Activated B cell treated with CpG ODN at 0.5 μM for 24 hours (primary cell): Measurements from ENCODE around the gene IRF8. TPM values are rescaled to one million over a fixed set of nuclear protein-coding genes. Genes with fewer than 3 reads are reported as not detected.

Experiments used
- ATAC-seq: fragments of 200-7000 bp; cut with Tn5 transposase; one replicate; pipeline ENCODE4 v1.10.0; 2021; ENCODE audit warnings: low read depth, mild to moderate bottlenecking, moderate library complexity
- CTCF ChIA-PET: fragments of 350-600 bp; sonication (Branson Sonifier 250); formaldehyde crosslinking; loops from one replicate; lab custom pipeline; 2021; ENCODE audit warnings: antibody characterized with exemption; lab: Charles Lee
- POLR2A ChIA-PET: fragments of 350-600 bp; sonication (Branson Sonifier 250); formaldehyde crosslinking; loops from one replicate; lab custom pipeline; 2021; ENCODE audit warnings: antibody characterized with exemption; lab: Charles Lee
- DNase-seq: peaks from one replicate; pipeline ENCODE4 v3.0.0; 2022
- H3K27ac Mint-ChIP-seq: one replicate; pipeline ENCODE4 v1.8.0; 2020; ENCODE audit warnings: mixed read lengths
- H3K27me3 Mint-ChIP-seq: one replicate; pipeline ENCODE4 v1.8.0; 2021; ENCODE audit warnings: mixed read lengths
- H3K36me3 Mint-ChIP-seq: one replicate; pipeline ENCODE4 v1.8.0; 2021; ENCODE audit warnings: low read depth, mixed read lengths
- H3K4me1 Mint-ChIP-seq: one replicate; pipeline ENCODE4 v1.8.0; 2021; ENCODE audit warnings: mixed read lengths
- H3K4me3 Mint-ChIP-seq: one replicate; pipeline ENCODE4 v1.8.0; 2020; ENCODE audit warnings: mild to moderate bottlenecking, mixed read lengths
- H3K9me3 Mint-ChIP-seq: one replicate; pipeline ENCODE4 v1.8.0; 2020; ENCODE audit warnings: mixed read lengths
- intact Hi-C: fragments of 100-400 bp; cut with micrococcal nuclease; formaldehyde crosslinking; loops from one replicate; pipeline ENCODE4 v1.15.1; 2024
- total RNA-seq: library from RNA; stranded (reverse); gene quantifications from 2 replicates; pipeline ENCODE4 v1.2.3, GENCODE V29; 2022
- TF ChIP-seq, protein P1 (sequence below): fragments of 200-600 bp; IDR thresholded peaks from one replicate; pipeline ENCODE4 v1.8.0; 2022; ENCODE audit warnings: antibody characterized with exemption, mild to moderate bottlenecking

IRF8 gene
- total RNA-seq, 1 donor from 2014 or later: 248 TPM

DNA sequence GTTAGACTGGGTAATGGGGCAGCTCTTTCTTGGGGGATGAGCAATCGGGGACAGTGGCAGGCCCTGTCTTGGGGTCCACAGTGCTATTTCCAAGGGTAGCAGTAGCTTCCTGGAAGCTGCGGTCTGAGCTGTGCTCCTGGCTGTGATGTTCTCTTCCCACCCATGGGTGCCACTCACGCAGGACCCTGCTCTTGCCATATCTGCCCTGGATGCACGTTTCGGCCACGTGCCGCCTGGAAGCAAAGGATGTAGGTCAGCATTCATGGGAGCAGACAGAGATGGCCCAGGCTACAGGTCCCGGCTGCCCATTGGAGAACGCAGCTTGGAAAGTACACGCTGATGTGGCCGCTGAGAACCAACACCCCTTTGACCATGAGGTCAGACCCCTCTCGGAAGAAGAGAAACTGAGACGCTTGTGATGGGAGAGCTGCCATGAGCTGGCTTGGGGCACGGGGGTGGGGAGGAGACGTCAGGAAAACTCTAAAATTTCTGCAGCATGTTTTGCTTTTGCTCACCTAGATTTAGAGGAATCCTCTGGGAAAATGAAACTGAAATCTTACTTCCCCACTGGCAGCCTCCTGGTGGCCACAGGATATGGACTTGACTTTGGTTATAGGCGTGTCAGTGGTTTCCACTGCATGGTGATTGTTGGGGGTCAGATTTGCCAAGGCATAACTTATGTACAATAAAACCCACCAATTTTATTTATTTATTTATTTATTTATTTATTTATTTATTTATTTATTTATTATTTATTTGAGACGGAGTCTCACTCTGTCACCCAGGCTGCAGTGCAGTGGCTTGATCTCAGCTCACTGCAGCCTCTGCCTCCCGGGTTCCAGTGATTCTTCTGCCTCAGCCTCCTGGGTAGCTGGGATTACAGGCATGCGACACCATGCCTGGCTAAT is 36.2 kb upstream of the IRF8 start:
- Mint-ChIP-seq H3K9me3 (no peaks in the 10 kb centered on the region), H3K4me1 (peaks cover 49% of the 10 kb centered on the region), H3K27me3 (no peaks in the 10 kb centered on the region), H3K4me3 (no peak overlapping the region), H3K36me3 (no peaks in the 10 kb centered on the region), H3K27ac (peak overlapping the region; percentile 41)
- CTCF ChIA-PET: interaction anchor here (0.8 kb wide), 1 partner anchor 41 kb away, joined by 3 read pairs; no protein-coding TSS in a partner anchor
- POLR2A ChIA-PET: interaction anchor here (0.6 to 0.7 kb wide), 3 partner anchors 9 to 125 kb away, joined by 4 to 7 read pairs (median 6); no protein-coding TSS in a partner anchor
- ATAC-seq: no peak
- intact Hi-C loops: no loop called here
- DNase-seq: no peak
- TF ChIP-seq, protein P1, sequence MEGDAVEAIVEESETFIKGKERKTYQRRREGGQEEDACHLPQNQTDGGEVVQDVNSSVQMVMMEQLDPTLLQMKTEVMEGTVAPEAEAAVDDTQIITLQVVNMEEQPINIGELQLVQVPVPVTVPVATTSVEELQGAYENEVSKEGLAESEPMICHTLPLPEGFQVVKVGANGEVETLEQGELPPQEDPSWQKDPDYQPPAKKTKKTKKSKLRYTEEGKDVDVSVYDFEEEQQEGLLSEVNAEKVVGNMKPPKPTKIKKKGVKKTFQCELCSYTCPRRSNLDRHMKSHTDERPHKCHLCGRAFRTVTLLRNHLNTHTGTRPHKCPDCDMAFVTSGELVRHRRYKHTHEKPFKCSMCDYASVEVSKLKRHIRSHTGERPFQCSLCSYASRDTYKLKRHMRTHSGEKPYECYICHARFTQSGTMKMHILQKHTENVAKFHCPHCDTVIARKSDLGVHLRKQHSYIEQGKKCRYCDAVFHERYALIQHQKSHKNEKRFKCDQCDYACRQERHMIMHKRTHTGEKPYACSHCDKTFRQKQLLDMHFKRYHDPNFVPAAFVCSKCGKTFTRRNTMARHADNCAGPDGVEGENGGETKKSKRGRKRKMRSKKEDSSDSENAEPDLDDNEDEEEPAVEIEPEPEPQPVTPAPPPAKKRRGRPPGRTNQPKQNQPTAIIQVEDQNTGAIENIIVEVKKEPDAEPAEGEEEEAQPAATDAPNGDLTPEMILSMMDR: no peak

DNA sequence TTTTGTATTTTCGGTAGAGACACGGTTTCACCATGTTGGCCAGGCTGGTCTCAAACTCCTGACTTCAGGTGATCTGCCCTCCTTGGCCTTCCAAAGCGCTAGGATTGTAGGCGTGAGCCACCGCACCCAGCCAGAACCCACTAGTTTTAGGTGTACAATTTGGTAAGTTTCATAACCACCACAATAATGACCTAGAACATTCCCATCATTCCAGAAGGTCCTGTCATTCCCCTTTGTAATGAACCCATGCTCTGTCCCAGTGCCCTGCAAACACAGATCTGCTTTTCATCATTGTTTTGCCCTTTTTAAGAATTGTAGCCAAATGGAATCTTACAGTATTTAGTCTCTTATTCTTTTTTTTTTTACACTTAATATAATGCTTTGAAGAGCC is 35.6 kb upstream of the IRF8 start:
- Mint-ChIP-seq H3K9me3 (no peaks in the 10 kb centered on the region), H3K27ac (no peak overlapping the region), H3K27me3 (no peaks in the 10 kb centered on the region), H3K4me3 (no peak overlapping the region), H3K36me3 (no peaks in the 10 kb centered on the region), H3K4me1 (peaks cover 54% of the 10 kb centered on the region)
- ChIA-PET CTCF (no interaction called here), POLR2A (interaction anchor here (0.6 kb wide), 1 partner anchor 10 kb away, joined by 4 read pairs; no protein-coding TSS in a partner anchor)
- ATAC-seq (no peak), DNase-seq (no peak)
- TF ChIP-seq, protein P1: no peak
- intact Hi-C loops: no loop called here

DNA sequence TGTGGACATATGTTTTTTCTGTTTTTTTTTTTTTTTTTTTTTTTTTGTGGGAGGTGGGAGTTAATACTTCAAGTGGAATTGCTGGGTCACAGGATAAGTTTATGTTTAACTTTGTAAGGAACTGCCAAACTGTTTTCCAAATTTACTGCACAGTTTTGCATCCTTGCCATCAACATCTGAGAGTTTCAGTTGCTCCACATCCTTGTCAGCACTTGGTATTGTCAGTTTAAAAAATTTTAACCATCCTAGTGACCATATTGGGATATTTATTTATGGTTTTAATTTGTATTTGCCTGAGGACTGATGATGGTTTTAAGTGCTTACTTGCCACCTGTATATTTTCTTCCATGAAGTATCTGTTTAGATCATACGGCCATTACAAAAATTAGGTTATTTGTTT is 34.0 kb upstream of the IRF8 start:
- TF ChIP-seq, protein P1: no peak
- no peak for DNase-seq
- H3K27ac Mint-ChIP-seq: no peak overlapping the region
- no peaks in the 10 kb centered on the region for H3K27me3 Mint-ChIP-seq
- intact Hi-C loops: no loop called here
- no peak overlapping the region for H3K4me3 Mint-ChIP-seq
- ChIA-PET POLR2A (interaction anchor here (6.1 kb wide), 1 partner anchor 37 kb away, joined by 54 read pairs; the partner anchor contains the start of gene IRF8), CTCF (no interaction called here)
- peaks cover 56% of the 10 kb centered on the region for H3K4me1 Mint-ChIP-seq
- H3K36me3 Mint-ChIP-seq: no peaks in the 10 kb centered on the region
- no peak for ATAC-seq
- no peaks in the 10 kb centered on the region for H3K9me3 Mint-ChIP-seq

DNA sequence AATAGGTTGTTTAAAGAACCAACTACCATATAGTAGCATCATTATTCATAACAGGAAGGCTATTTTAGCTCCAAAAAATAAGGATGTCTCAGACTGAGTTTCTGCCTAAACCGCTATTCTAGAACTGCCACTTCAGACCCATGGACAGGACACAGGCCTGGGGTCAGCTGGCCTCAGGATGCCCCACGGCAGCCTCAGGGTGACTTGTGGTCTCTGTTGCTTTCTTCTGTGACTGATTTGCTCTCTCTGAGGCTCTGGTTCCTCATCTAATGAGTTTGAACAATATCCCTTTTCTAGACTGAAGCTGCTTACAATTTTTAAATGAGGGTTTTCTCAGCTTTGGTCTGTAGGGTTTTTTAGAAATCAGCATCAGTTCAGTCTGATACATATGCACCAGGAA is 31.8 kb upstream of the IRF8 start:
- TF ChIP-seq, protein P1: no peak
- ChIA-PET CTCF (no interaction called here), POLR2A (interaction anchor here (0.6 to 6.1 kb wide), 5 partner anchors 21 to 124 kb away, joined by 4 to 54 read pairs (median 8); partner anchors contain the start of gene IRF8)
- no peaks in the 10 kb centered on the region for H3K9me3 Mint-ChIP-seq
- no peak overlapping the region for H3K4me3 Mint-ChIP-seq
- H3K4me1 Mint-ChIP-seq: peaks cover 61% of the 10 kb centered on the region
- intact Hi-C loops: no loop called here
- peak overlapping the region; percentile 90 for H3K27ac Mint-ChIP-seq
- H3K27me3 Mint-ChIP-seq: no peaks in the 10 kb centered on the region
- H3K36me3 Mint-ChIP-seq: no peaks in the 10 kb centered on the region
- DNase-seq (no peak), ATAC-seq (no peak)

DNA sequence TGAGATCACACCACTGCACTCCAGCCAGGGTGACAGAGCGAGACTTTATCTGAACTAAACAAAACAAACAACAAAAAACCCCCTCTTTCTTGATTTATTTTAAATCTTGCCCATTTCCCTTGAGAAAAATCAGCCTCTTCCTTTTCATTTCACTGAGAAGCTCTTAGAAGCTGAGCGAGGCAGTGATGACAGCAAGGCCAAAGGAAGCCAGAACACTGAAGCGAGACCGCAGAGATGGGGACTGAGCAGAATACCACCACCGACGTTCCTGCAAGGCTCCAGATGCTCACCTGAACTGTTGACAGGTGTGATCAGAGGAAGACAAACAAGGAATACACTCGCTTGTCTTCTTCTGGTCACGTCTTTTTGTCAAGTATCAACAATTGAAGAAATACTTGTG is 30.5 kb upstream of the IRF8 start:
- Mint-ChIP-seq H3K36me3 (no peaks in the 10 kb centered on the region), H3K9me3 (no peaks in the 10 kb centered on the region), H3K4me1 (peaks cover 69% of the 10 kb centered on the region), H3K27me3 (no peaks in the 10 kb centered on the region), H3K4me3 (peak overlapping the region; percentile 64), H3K27ac (peak overlapping the region; percentile 90)
- intact Hi-C loops: loop anchor here (1.0 to 2.0 kb wide), 2 partner anchors 34 to 36 kb away; no protein-coding TSS in a partner anchor
- TF ChIP-seq, protein P1: no peak
- DNase-seq (no peak), ATAC-seq (peak; percentile 84)
- ChIA-PET CTCF (interaction anchor here (0.8 to 1.6 kb wide), 3 partner anchors 31 to 47 kb away, joined by 3 to 5 read pairs (median 5); partner anchors contain the start of gene IRF8), POLR2A (interaction anchor here (0.5 to 6.1 kb wide), 8 partner anchors 27 to 79 kb away, joined by 3 to 54 read pairs (median 4); partner anchors contain the start of gene IRF8)
